Keratinocyte (primary cell): ENCODE data around the gene NR6A1. TPM values are rescaled to one million over a fixed set of nuclear protein-coding genes. Genes with fewer than 3 reads are reported as not detected.

Experiments used
- DNase-seq: peaks from one replicate; pipeline ENCODE4 v3.0.0-alpha.2; 2011; ENCODE audit warnings: low read depth, missing footprints, low spot score
- FAIRE-seq: peaks from 2 replicates; lab custom pipeline; 2011; peaks lifted over from hg19 to GRCh38; lab: Jason Lieb, UNC
- H2AFZ ChIP-seq: 2 replicates; pipeline ENCODE4 v1.6.0; 2012; ENCODE audit warnings: low read length, control low read depth, inconsistent platforms; ENCODE audit not compliant: control insufficient read depth
- H3K27ac ChIP-seq: 2 replicates; pipeline ENCODE4 v1.5.1; 2011; ENCODE audit warnings: low read length; ENCODE audit not compliant: control insufficient read depth, insufficient read depth
- H3K27me3 ChIP-seq: 3 replicates; pipeline ENCODE4 v1.6.0; 2011; ENCODE audit warnings: low read length; ENCODE audit not compliant: control insufficient read depth, insufficient read depth; ENCODE audit errors: extremely low read depth
- H3K36me3 ChIP-seq, 2 experiments: 2 replicates in 1 of 2; 3 replicates in 1 of 2; pipeline ENCODE4 v1.5.1; 2011; ENCODE audit warnings: low read length in 2 of 2, mild to moderate bottlenecking in 1 of 2; ENCODE audit not compliant: control insufficient read depth in 2 of 2, insufficient read depth in 2 of 2; ENCODE audit errors: extremely low read depth in 1 of 2
- H3K4me1 ChIP-seq: 3 replicates; pipeline ENCODE4 v1.5.1; 2011; ENCODE audit warnings: low read length; ENCODE audit not compliant: control insufficient read depth, insufficient read depth; ENCODE audit errors: extremely low read depth
- H3K4me2 ChIP-seq: 3 replicates; pipeline ENCODE4 v1.6.0; 2011; ENCODE audit warnings: low read depth, low read length; ENCODE audit not compliant: control insufficient read depth, insufficient read depth; ENCODE audit errors: extremely low read depth
- H3K4me3 ChIP-seq, 3 experiments: fragments of 200-600 bp in 1 of 3; sonication (generic) in 1 of 3; 2 replicates in 2 of 3; 3 replicates in 1 of 3; pipeline ENCODE4 v1.5.1; 2011 to 2016; ENCODE audit warnings: low read length in 3 of 3, mild to moderate bottlenecking in 3 of 3, control low read depth in 2 of 3, inconsistent platforms in 1 of 3, low read depth in 1 of 3, mixed read lengths in 1 of 3, mixed run types in 1 of 3, moderate library complexity in 1 of 3; ENCODE audit not compliant: control insufficient read depth in 2 of 3, insufficient read depth in 2 of 3; ENCODE audit errors: extremely low read depth in 1 of 3
- H3K79me2 ChIP-seq: 2 replicates; pipeline ENCODE4 v1.6.0; 2012; ENCODE audit warnings: low read length; ENCODE audit not compliant: control insufficient read depth, insufficient read depth
- H3K9ac ChIP-seq: 3 replicates; pipeline ENCODE4 v1.6.0; 2011; ENCODE audit warnings: low read length; ENCODE audit not compliant: control insufficient read depth, insufficient read depth; ENCODE audit errors: extremely low read depth
- H3K9me1 ChIP-seq: 3 replicates; pipeline ENCODE4 v1.6.0; 2011; ENCODE audit warnings: low read length; ENCODE audit not compliant: control insufficient read depth, insufficient read depth; ENCODE audit errors: extremely low read depth
- H3K9me3 ChIP-seq: 2 replicates; pipeline ENCODE4 v1.5.1; 2012; ENCODE audit warnings: low read depth, low read length; ENCODE audit not compliant: control insufficient read depth
- H4K20me1 ChIP-seq: 3 replicates; pipeline ENCODE4 v1.6.0; 2011; ENCODE audit warnings: low read length; ENCODE audit not compliant: control insufficient read depth, insufficient read depth; ENCODE audit errors: extremely low read depth
- CTCF ChIP-seq, 3 experiments: IDR thresholded peaks in 1 of 3; conservative IDR thresholded peaks in 1 of 3; optimal IDR thresholded peaks in 1 of 3; 2 replicates in 2 of 3; 3 replicates in 1 of 3; pipeline versions ENCODE3 to v1.5.1; 2011; ENCODE audit warnings: low read length in 3 of 3, mild to moderate bottlenecking in 3 of 3, moderate library complexity in 2 of 3, control low read depth in 1 of 3, inconsistent platforms in 1 of 3; ENCODE audit not compliant: insufficient read depth in 2 of 3; ENCODE audit errors: extremely low read depth in 1 of 3
- EZH2 ChIP-seq: IDR thresholded peaks from one replicate; pipeline ENCODE4 v1.6.1; 2012; ENCODE audit warnings: inconsistent platforms, mild to moderate bottlenecking, low read length, moderate library complexity
- dilution Hi-C: fragments of 300-500 bp; cut with MboI; formaldehyde crosslinking; loops from one replicate; pipeline ENCODE4 v1.7.0; 2020; ENCODE audit warnings: low sequenced_read_pairs; ENCODE audit not compliant: extremely low pct_ligation_motif_present
- polyA plus RNA-seq, 5 experiments: library from polyadenylated mRNA; depleted of rRNA in 3 of 5; stranded (reverse) in 3 of 5; stranded (forward) in 1 of 5; unstranded in 1 of 5; fragments of >200 nt; gene quantifications; 1 replicate in 1 of 5; 2 replicates in 3 of 5; 3 replicates in 1 of 5; pipeline versions ENCODE4 v1.2.1 to v1.2.3, GENCODE V29; 2011 to 2012; ENCODE audit warnings: missing spikeins in 2 of 5, low read depth in 1 of 5, low replicate concordance in 1 of 5

NR6A1 gene
- polyA plus RNA-seq, 1 donor (not counting 4 experiments of a cell fraction or from before 2014, with no cell fraction given) = 1.8 TPM

- Histone ChIP-seq H3K4me2 (peak overlapping the region; percentile 59), H3K27me3 (no peaks in the 10 kb centered on the region), H3K79me2 (peaks cover 1% of the 10 kb centered on the region), H3K9me3 (no peaks in the 10 kb centered on the region), H2AFZ (peak overlapping the region; percentile 31), H3K9ac (peak overlapping the region; percentile 73), H3K4me1 (peaks cover 7% of the 10 kb centered on the region), H4K20me1 (no peaks in the 10 kb centered on the region), H3K27ac (no peak overlapping the region), H3K4me3 (peak overlapping the region; percentile 76 to 82 (median 82)), H3K9me1 (no peaks in the 10 kb centered on the region), H3K36me3 (no peaks in the 10 kb centered on the region)
- DNase-seq (no peak), FAIRE-seq (no peak)
- no peak for TF ChIP-seq CTCF (optimal IDR thresholded peaks at IDR 0.05 in 1 of 3, IDR thresholded peaks at IDR 0.05 in 1 of 3, conservative IDR thresholded peaks at IDR 0.05 in 1 of 3; ENCODE audit: extremely low read depth in 1 of 3, insufficient read depth in 2 of 3, low read length in 3 of 3)
- dilution Hi-C loops = no loop called here
These were observed 1.4 kb downstream of the NR6A1 start for GRCh38 chr9:124769549-124770358.

- Histone ChIP-seq H2AFZ (no peak overlapping the region), H3K9ac (peak overlapping the region; percentile 73), H3K4me2 (peak overlapping the region; percentile 59), H4K20me1 (no peaks in the 10 kb centered on the region), H3K9me1 (no peaks in the 10 kb centered on the region), H3K27ac (no peak overlapping the region), H3K79me2 (peaks cover 1% of the 10 kb centered on the region), H3K4me3 (peak overlapping the region; percentile 76 to 82 (median 82)), H3K9me3 (no peaks in the 10 kb centered on the region), H3K4me1 (peaks cover 7% of the 10 kb centered on the region), H3K27me3 (no peaks in the 10 kb centered on the region), H3K36me3 (no peaks in the 10 kb centered on the region)
- TF ChIP-seq EZH2 (no peak), CTCF (optimal IDR thresholded peaks at IDR 0.05 in 1 of 3, IDR thresholded peaks at IDR 0.05 in 1 of 3, conservative IDR thresholded peaks at IDR 0.05 in 1 of 3; ENCODE audit: extremely low read depth in 1 of 3, insufficient read depth in 2 of 3, low read length in 3 of 3) (no peak)
- DNase-seq = no peak
- FAIRE-seq = no peak
- dilution Hi-C loops = no loop called here
These were observed 2.2 kb downstream of the NR6A1 start for GRCh38 chr9:124768750-124769548.
